CD4-positive, alpha-beta T cell treated with Interleukin-4 for 1 hour (primary cell): ENCODE results near the gene ADH6.
"Not testable (repeated sequence)": the region's sequence is repeated elsewhere in the genome, so short reads cannot be mapped to it uniquely, and the experiment has no call there.

ENCODE experiments used
- DNase-seq, 2 donors: peaks; one replicate each; pipeline ENCODE4 v3.0.0-alpha.2; 2020 to 2022

ADH6 gene

GRCh38 chr4:99189900-99190299, 29.1 kb downstream of the ADH6 start:
- not testable (repeated sequence) for DNase-seq

GRCh38 chr4:99186029-99186428, 33.0 kb downstream of the ADH6 start:
- no peak for DNase-seq

- DNase-seq, result no peak
Measured at GRCh38 chr4:99185581-99185980, 33.5 kb downstream of the ADH6 start.

GRCh38 chr4:99180382-99181070, 38.5 kb downstream of the ADH6 start:
- no peak for DNase-seq

GRCh38 chr4:99179626-99180025, 39.4 kb downstream of the ADH6 start:
- no peak for DNase-seq

GRCh38 chr4:99179178-99179577, 39.9 kb downstream of the ADH6 start:
- DNase-seq, result no peak

- DNase-seq, result no peak
Measured at GRCh38 chr4:99166544-99166943, 52.5 kb downstream of the ADH6 start.

GRCh38 chr4:99165978-99166377, 53.1 kb downstream of the ADH6 start:
- no peak for DNase-seq

- DNase-seq, result no peak
Measured at GRCh38 chr4:99161373-99162099, 57.5 kb downstream of the ADH6 start.

GRCh38 chr4:99159699-99160098, 59.3 kb downstream of the ADH6 start:
- no peak for DNase-seq

GRCh38 chr4:99157478-99157935, 61.5 kb downstream of the ADH6 start:
- DNase-seq, result no peak

- no peak for DNase-seq
Measured at GRCh38 chr4:99156992-99157391, 62.1 kb downstream of the ADH6 start.

GRCh38 chr4:99154658-99155342, 64.2 kb downstream of the ADH6 start:
- DNase-seq, result no peak
